GM18499 (cell line): ENCODE data around the gene GTF2A1.
"Not testable (repeated sequence)": the region's sequence is repeated elsewhere in the genome, so short reads cannot be mapped to it uniquely, and the experiment has no call there.

Source experiments
- ATAC-seq: cut with Tn5 transposase; IDR thresholded peaks from one replicate; pipeline ENCODE4 v1.9.1; 2021; ENCODE audit warnings: moderate number of reproducible peaks; ENCODE audit not compliant: insufficient read depth, unreplicated experiment

The GTF2A1 gene

DNA sequence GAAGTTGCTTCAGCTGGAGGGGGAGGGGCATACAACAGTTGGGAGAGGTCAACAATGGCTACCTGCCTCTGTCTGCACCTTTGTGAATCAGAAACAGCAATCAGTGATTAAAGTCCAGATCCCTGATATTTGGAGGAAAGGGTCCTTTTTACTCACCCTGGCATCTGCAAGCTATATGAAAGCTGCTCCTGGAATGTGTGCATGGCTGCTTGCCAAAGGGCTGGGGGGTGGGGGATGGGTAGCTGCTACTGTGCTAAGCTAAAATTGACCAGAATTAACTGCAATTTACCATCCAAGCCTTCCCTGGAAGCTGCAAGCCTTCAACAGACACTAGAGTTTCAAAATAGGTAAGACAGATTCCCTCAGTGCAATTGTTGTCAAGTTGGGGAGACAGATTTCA lies 13.5 kb upstream of the GTF2A1 start:
- no peak for ATAC-seq

DNA sequence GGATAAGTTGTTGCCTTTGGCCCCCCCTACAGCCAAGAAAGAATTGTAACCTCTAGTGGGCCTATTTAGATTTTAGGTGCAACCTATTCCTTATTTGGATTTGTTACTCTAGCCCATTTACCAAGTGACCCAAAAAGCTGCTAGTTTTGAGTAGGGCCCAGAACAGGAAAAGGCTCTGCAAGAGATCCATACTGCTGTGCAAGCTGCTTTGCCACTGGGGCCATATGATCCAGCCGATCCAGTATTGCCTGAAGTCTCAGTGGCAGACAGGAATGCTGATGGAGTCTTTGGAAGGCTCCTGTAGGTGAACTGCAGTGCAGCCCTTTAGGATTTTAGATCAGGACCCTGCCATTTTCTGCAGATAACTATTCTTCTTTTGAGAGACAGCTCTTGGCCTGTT lies 12.9 kb upstream of the GTF2A1 start:
- ATAC-seq: no peak

- ATAC-seq: no peak
Observed at GRCh38 chr14:81231540-81231939, 10.8 kb upstream of the GTF2A1 start.

DNA sequence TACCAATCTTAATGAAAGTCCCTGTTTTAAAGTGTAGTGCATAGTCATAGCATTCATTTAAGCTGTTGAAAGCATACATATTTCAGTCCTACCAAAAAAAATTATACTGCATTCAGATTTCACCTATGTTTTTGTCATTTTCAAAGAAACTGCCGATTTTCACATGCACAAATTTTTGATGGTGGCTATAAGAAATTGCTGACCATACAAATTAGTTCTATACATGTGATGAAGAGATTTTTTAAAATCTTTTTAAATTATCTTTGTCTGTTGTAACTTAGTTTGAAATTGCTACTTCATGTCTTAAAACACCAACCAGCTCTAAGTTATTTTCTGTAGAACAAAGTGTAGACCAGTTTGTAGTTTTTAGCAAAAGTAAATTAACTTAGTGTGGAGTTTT lies 3.5 kb upstream of the GTF2A1 start:
- no peak for ATAC-seq

- ATAC-seq: not testable (repeated sequence)
Observed at GRCh38 chr14:81223788-81224187, 3.0 kb upstream of the GTF2A1 start.

DNA sequence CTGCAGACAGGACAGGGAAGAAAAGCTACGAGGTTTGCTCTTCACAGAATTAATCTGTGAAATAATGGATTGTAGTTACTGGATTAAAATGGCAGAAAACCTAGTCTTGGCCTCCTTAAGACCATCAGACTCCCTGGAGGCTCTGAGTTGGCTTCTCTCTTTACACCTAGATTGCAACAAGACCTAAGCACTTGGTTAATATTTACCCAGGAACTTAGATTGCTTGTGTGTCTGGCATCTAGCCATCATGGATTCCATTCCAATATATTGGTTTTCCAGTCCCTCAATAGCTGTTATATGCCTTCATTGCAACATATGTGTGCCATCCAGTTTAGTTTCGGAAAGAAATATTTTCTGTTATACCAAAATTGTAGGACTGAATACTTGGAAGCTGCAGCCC lies 1.9 kb upstream of the GTF2A1 start:
- ATAC-seq: no peak

- no peak for ATAC-seq
Observed at GRCh38 chr14:81222126-81222525, 1.4 kb upstream of the GTF2A1 start.

GRCh38 chr14:81221579-81222102 lies 882 bp upstream of the GTF2A1 start:
- no peak for ATAC-seq

GRCh38 chr14:81220580-81220829 lies 254 bp downstream of the GTF2A1 start:
- ATAC-seq: no peak

GRCh38 chr14:81219759-81220579 lies 790 bp downstream of the GTF2A1 start:
- ATAC-seq: no peak

GRCh38 chr14:81219210-81219758 lies 1.5 kb downstream of the GTF2A1 start:
- ATAC-seq: peak; percentile 62

GRCh38 chr14:81211844-81212243 lies 8.9 kb downstream of the GTF2A1 start:
- ATAC-seq: peak; percentile 67

DNA sequence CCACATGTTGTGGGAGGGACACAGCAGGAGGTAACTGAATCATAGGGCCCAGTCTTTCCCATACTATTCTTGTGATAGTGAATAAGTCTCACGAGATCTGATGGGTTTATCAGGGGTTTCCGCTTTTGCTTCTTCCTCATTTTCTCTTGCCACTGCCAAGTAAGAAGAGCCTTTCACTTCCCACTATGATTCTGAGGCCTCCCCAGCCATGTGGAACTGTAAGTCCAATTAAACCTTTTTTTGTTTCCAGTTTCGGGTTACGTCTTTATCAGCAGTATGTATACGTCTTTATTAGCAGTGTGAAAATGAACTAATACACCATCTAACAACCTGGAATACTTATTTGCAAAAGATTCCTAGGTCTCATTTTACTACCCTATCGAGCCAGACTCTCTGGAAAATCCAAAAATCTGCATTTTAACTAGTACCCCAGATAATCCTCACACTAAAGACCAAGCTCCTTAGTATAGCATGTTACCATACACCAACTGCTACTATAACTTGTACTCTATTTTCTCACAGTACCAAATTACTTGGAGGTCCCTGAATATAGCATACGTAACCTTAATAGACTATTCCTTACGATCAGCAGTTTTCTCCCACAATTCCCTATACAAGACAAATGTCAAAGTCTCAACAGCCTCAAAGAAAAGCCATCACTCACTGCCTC lies 11.5 kb downstream of the GTF2A1 start:
- no peak for ATAC-seq

DNA sequence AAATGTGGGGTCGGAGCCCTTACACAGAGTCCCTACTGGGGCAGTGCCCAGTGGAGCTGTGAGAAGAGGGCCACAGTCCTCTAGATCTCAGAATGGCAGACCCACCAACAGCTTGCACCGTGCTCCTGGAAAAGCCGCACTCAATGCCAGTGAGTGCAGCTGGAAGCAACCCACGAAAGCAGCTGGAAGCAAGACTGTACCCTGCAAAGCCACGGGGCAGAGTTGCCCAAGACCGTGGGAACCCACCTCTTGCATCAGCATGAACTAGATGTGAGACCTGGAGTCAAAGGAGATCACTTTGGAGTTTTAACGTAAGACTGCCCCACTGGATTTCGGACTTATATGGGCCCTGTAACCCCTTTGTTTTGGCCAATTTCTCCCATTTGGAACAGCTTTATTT lies 12.3 kb downstream of the GTF2A1 start:
- no peak for ATAC-seq

DNA sequence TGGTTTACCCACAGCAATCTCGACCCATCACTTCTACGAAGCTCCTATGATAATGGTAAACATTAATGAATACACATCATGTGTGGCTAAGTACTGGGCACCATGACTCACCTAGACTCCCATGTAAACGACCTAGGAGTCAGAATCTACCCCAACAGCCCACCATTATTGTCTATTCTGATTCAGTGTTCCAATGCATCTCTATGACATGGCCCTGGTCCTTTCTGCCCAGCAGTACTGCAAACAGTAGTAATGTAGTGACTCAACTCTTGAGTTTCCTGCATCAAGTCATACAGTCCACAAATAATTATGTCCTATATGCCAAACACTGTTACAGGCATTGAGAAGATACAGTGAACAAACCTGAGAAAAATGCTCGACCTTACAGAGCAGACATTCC lies 14.6 kb downstream of the GTF2A1 start:
- no peak for ATAC-seq

DNA sequence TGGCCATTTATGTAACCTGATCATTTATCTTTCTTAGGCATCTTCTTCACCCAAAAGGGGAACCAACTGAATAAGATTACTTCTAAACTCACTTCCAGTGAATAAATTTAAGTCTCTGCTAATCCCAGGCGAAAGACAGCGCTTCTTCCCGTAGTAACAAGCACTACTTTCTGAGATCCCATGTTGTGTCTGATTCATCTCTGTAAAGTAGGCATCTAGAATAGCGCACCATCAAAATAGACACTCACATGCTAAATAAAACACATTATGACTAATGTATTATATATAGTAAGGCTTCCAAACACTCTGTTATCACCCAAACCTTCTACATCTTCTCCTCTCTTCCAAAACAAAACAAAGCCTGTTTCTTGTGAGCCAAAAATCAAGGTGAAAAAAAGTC lies 15.1 kb downstream of the GTF2A1 start:
- no peak for ATAC-seq

GRCh38 chr14:81200054-81200453 lies 20.7 kb downstream of the GTF2A1 start:
- no peak for ATAC-seq

DNA sequence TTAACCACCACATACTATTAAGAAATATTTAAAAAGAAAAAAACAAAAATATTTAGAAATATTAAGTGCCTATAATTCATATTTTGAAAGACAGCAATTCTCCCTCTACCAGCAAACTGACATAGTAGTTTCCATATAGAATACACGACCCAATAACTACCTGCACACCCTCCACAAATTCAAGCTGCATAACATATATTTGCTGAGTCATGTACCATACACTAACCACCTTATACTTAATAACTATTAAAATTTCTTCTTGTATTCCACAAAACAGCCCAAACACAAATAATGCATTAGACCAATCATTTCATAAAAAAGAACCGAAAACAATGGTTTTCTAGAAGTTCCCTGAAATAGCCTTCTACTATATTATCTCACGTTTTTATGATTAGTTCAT lies 21.7 kb downstream of the GTF2A1 start:
- no peak for ATAC-seq

- ATAC-seq: no peak
Observed at GRCh38 chr14:81198651-81199050, 22.1 kb downstream of the GTF2A1 start.

DNA sequence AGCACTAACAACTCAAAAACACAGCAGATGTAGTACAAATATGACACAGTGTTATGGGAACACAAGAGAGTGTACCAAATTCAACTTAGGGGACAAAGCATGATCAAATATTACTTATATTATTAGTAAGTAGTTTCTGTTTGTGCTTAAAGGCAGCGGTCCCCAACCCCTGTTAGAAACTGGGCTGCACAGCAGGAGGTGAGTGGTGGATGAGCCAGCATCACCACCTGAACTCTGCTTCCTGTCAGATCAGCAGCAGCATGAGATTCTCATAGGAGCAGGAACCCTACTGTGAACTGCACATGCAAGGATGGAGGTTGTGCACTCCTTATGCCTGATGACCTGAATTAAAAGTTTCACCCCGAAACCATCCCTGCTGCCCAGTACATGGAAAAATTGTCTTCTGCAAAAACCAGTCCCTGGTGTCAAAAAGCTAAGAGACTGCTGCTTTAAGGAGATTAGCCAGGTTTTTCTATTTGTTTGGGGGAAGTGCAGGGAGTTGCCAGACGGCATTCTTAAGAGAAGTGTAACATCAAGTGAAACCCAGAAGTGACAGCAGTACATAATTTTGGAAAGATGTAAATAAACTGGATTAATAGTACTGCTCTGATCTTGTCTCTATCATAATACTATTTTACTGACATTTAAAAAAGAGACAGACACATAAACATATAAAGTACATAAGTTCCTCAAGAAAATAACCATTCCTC lies 26.7 kb downstream of the GTF2A1 start:
- ATAC-seq: peak; percentile 52

DNA sequence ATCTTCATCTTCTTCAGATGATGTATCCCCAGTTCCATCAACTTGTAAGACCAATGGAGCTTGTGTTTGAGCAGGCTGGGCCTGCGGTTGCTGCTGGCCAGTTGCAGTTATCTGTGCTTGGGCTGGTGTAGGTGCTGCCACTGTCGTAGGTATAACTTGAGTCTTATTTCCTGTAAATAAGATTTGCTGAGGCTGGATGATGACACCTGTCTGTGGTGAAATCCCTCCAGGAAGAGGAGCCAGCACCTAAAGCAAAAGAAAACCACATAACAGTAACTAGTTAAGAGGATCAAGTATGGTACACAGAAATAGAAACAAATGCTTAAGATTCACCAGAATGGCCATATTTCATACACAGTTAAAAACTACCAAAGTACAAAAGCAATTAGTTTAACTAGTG lies 28.2 kb downstream of the GTF2A1 start:
- ATAC-seq: no peak
